SW 1271 (cell line): ENCODE measurements around the gene TRPM8.

Experiments used
- DNase-seq, 2 experiments: peaks; one replicate each; lab custom pipeline; 2025; lab: John Stamatoyannopoulos, UW

TRPM8 gene

DNA sequence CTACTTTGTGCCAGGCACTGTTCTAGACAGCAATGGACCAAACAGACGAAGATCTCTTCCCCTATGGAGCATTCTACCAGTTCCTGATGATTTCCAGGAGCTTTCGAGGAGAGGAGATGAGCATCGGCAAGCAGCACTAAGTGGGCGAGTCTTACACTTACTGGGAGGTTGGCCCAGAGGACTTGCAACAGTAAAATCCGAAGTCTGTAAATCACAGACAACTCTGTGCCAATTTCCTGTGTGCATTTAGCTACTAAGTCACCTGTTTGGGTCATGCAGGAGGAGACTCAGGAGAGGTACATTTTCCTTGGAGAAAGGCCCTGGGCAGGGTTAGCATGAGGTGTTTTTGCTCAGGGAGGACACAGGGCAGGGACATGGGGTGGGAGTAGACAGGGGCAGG is 58.9 kb downstream of the TRPM8 start:
- no peak for DNase-seq

- peak in 1 of 2 experiments; percentile 86 for DNase-seq
These were observed 59.6 kb downstream of the TRPM8 start for GRCh38 chr2:233976690-233977294.

GRCh38 chr2:233977296-233977837 is 60.2 kb downstream of the TRPM8 start:
- DNase-seq: no peak

DNA sequence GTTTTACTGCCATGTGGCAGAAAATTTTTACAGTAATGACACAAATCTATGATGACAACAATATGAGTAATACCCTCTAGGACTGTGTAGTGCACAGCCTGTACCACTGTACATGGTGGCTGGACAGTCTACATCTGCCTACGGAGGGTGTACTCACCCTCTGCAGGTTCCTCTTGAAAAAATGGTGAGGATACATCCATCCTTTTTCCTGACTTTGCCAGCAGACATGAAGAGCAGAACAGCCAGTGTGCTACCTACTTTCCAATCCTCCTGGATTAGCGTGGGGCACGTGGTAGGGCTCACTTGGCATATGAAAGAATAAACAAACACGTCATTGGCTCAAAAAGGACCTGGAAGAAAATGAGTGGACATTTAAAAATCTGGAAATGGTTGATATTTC is 62.6 kb downstream of the TRPM8 start:
- DNase-seq: peak in 1 of 2 experiments; percentile 4

GRCh38 chr2:233980955-233981561 is 63.9 kb downstream of the TRPM8 start:
- no peak for DNase-seq

- no peak for DNase-seq
These were observed 64.6 kb downstream of the TRPM8 start for GRCh38 chr2:233981574-233982420.

DNA sequence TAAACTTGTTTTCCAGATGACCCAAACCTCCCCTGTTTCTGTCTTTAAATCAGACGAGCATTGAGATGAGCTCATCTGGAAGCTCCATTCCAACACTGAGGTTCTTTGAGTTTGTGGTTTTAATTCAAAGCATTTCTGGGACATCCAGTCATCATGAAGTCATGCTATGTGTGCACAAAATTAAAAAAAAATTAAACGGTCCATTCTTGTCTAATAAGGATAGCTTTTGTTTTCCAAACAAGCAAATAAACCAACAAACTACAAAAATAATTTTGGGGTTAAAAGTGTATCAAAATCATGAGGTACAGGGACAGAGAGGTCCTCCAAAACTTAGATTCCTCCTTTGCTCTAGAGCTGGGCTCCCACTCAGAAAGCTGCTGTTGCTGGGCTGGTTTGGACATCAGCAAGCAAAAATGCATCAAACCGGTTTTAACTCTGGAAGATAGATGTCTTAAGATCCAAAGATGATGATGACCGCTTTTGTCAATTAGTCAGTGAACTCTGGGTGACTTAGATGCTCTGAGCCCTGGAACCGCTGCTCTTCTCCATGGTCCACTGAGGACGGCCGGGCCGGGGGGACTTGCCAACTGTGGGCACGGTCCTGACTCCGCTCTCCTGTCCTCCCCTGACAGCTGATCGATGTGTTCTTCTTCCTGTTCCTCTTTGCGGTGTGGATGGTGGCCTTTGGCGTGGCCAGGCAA is 65.4 kb downstream of the TRPM8 start:
- DNase-seq: peak; percentile 25 to 67

- no peak for DNase-seq
These were observed 66.3 kb downstream of the TRPM8 start for GRCh38 chr2:233983445-233983844.

GRCh38 chr2:233988581-233988980 is 71.4 kb downstream of the TRPM8 start:
- DNase-seq: no peak

DNA sequence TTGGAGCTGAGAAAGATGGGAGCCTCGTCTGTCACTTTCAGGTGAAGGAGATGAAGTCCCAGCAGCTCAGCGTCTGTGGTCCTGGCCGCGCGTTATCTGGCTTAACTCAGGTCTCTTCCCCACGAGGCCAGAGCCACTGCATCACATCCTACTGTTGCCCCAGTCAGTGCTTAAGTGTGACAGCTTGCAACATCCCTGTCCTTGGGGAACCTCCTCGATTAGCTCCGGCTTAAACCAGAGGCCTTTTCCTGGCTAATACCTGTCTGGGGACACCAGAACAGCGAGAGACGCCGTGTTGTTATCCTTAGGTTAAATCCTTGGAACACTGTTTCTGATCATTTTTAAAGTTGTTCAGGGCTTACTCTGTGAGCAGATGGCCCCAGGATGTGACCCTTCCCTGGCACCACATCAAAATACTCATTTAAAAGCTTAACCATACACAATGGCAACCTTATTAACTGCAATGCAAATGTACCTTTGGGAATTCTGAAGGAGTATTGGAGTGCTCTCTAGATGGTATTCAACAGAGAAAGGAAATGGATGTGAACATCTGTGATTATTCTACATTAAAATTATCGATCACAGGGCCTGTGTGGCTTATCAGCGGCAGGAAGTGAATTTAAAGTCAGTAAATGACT is 72.2 kb downstream of the TRPM8 start:
- no peak for DNase-seq

DNA sequence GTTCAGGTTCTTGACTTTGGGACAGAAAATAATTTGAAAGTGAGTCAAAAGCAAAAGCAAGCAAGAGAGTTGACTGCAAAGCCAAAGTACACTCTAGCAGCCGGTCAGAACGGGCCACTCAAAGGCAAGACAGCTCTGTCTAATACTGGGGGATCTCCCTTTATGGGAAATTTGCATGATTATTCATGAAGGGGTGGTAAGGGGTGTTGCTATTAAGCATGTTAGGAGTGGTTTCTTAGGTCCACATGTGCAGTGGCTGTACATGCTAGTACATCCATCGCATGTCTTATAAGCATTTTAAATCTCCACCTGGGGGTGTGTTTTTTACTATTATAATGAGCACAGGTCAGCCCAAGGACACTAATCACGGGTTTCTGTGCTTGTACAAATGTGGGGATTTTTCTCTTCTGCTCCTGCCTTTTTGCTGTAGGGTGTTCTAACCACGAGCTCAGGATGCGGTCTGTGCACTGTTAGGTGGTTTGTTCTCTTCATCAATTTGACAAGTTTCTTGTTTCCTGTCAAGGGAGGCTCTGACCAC is 73.2 kb downstream of the TRPM8 start:
- no peak for DNase-seq

- DNase-seq: no peak
These were observed 74.0 kb downstream of the TRPM8 start for GRCh38 chr2:233991196-233991595.

GRCh38 chr2:233992513-233993217 is 75.5 kb downstream of the TRPM8 start:
- no peak for DNase-seq

- DNase-seq: no peak
These were observed 76.3 kb downstream of the TRPM8 start for GRCh38 chr2:233993461-233993860.

DNA sequence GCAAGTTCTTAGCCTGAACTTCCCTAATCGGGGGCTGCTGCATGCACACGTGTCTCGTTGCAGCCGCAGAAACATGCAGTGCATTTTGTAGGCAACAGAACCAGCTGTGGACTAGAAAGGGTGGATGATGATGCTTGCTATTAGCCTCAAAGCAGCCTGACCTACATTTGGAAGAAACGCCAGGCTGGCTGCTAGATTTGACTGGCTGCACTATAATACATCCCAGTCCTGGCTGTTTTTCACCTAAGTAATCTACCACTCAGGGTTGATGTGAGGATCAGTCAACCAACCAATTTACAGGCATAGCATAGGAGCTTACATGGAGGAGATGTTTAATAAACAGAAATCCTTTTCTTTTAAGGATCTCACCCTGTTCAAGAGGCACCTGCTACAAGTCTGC is 77.0 kb downstream of the TRPM8 start:
- no peak for DNase-seq

- no peak for DNase-seq
These were observed 78.8 kb downstream of the TRPM8 start for GRCh38 chr2:233996000-233996399.

DNA sequence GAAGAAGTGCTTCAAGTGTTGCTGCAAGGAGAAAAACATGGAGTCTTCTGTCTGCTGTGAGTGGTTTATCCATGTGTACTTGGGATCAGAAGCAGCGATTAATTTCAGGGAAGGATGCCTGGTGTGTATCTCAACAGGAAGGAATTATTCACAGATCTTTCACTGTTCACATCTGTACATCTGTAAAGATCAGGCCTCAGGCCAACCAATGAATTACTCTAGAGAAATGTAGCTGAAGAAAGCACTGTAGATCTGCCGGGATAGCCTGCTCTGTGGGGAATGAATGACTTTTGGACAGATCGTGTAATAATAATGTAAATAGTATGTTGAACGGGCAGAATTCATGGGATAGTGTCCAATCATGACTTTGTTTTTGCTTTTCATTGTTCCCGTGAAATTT is 79.3 kb downstream of the TRPM8 start:
- DNase-seq: no peak

DNA sequence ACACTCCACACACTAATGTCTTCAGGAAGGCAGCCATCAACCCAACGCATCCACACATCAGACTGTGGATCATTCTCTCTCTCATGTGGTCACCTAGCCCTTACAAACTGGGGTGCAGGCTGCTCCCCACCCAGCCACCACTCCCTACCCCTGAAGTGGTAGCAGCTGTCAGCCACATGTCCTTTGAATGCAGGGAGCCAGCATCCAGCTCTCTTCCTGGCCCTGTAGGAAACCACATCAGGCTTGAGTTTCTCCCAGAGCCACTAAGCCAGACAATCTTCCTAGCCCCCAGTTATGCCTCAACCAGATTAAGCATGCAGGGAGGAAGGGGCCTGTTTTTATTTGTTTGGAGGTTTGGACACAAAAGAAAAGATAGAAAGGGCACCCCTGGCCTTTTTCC is 80.5 kb downstream of the TRPM8 start:
- DNase-seq: no peak

DNA sequence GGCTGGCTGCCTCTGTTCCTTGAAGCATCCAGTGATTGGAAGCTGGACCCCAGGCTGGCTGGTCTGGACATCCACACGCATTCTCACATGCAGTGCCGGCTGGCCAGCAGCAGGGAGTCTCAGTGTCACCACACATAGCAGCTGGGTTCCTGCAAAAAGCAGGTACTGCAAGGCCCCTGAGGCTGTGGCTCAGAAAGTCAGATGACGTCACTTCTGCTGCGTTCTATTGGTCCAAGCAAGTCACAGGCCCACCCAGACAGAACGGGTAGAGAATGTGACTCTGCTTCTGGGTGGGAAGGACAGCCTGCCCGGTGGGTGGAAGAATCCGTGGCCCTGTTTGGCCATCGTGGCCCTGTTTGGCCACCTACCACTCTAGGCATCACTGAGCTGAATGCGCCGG is 82.0 kb downstream of the TRPM8 start:
- no peak for DNase-seq

- no peak for DNase-seq
These were observed 84.4 kb downstream of the TRPM8 start for GRCh38 chr2:234001380-234002160.
